ENCODE measurements around the gene RNPEPL1. TPM values are rescaled to one million over a fixed set of nuclear protein-coding genes. Genes with fewer than 3 reads are reported as not detected.

RNPEPL1 gene
- total and polyA plus RNA-seq, 10 of the 15 experiments (the other 5 are each of a cell fraction or from before 2014, with no cell fraction given) = 0.24 to 49.5 (median 6.8) TPM

- H3K27me3 ChIP-seq (replicated peaks in 1 of 2; ENCODE audit: control insufficient read depth in 2 of 2, insufficient read depth in 2 of 2, low read length in 1 of 2) = no peaks in the 10 kb centered on the region
- no peak overlapping the region for H3K4me2 ChIP-seq (ENCODE audit: control insufficient read depth, insufficient read depth)
- POLR2A ChIA-PET = no interaction called here
- H3K27ac ChIP-seq (ENCODE audit: control insufficient read depth, insufficient read depth) = no peak overlapping the region
- no peak overlapping the region for H3K9ac ChIP-seq (ENCODE audit: control insufficient read depth, insufficient read depth, low read length)
- no peak for FAIRE-seq
- no peaks in the 10 kb centered on the region for H4K20me1 ChIP-seq (ENCODE audit: control insufficient read depth, insufficient read depth)
- RAD21 ChIA-PET (ENCODE audit: unreplicated experiment) = no interaction called here
- H2AFZ ChIP-seq (ENCODE audit: control insufficient read depth, low read depth, low read length) = no peak overlapping the region
- no peaks in the 10 kb centered on the region for H3K36me3 ChIP-seq (ENCODE audit: control insufficient read depth in 2 of 2, insufficient read depth in 2 of 2, low read length in 1 of 2)
- SMC1A ChIA-PET (ENCODE audit: uncharacterized antibody, unreplicated experiment) = no interaction called here
- WGBS (ENCODE audit: insufficient coverage, insufficient replicate concordance, low lambda C conversion rate, missing lambda C conversion rate) = 64% methylated on average over 10 of the region's 10 CpGs
- CTCF ChIA-PET = no interaction called here
- BruUV-seq (replicated peaks) = no TSS peak
- H3K79me2 ChIP-seq (ENCODE audit: control insufficient read depth, insufficient read depth, low read length) = no peaks in the 10 kb centered on the region
- peaks cover 3% of the 10 kb centered on the region; the same call in 1 of the 2 replicates for H3K4me1 ChIP-seq (ENCODE audit: control insufficient read depth, insufficient read depth, low read length)
- in situ Hi-C loops (cut with MboI) = no loop called here
- TF ChIP-seq PAX8 (IDR thresholded peaks at IDR 0.05) (no peak), ELK1 (IDR thresholded peaks at IDR 0.05; ENCODE audit: low read depth, low read length) (no peak), SPI1 (IDR thresholded peaks at IDR 0.05; ENCODE audit: borderline replicate concordance, insufficient read depth, low read depth, low read length) (0 out of 2 replicates have a peak, but pooled peaks have one; percentile 9), SMAD5 (IDR thresholded peaks at IDR 0.05; ENCODE audit: low read depth) (no peak), POLR2A (IDR thresholded peaks at IDR 0.05; ENCODE audit: low read depth, low read length) (no peak), RUNX3 (IDR thresholded peaks at IDR 0.05; ENCODE audit: low read length) (peak; percentile 20; the same call in 1 of the 2 replicates), SMARCA5 (IDR thresholded peaks at IDR 0.05) (no peak), JUND (IDR thresholded peaks at IDR 0.05; ENCODE audit: low read depth, low read length) (no peak), MXI1 (IDR thresholded peaks at IDR 0.05; ENCODE audit: low read depth, low read length) (no peak), YBX1 (IDR thresholded peaks at IDR 0.05) (no peak)
- intact Hi-C loops (cut with micrococcal nuclease; ENCODE audit: unreplicated experiment) = no loop called here
- H3K4me3 ChIP-seq = no peak overlapping the region
- no peak for DNase-seq (ENCODE audit: low read depth, low spot score)
- peaks cover 3% of the 10 kb centered on the region; the same call in 2 of the 3 replicates for H3K9me3 ChIP-seq (replicated peaks; ENCODE audit: control insufficient read depth, insufficient read depth, low read length)
- ATAC-seq = no peak
Measured at GRCh38 chr2:240611601-240612210, 43.4 kb downstream of the RNPEPL1 start.

All from GM12878 (cell line).